GM12891 (cell line): Measurements from ENCODE around the gene IQGAP3.
A peak's percentile ranks its signal among the peaks of the same experiment; 100 is the strongest.

ENCODE experiments used
- POLR2A ChIP-seq: IDR thresholded peaks from 2 replicates; pipeline ENCODE4 v1.6.1; 2011; ENCODE audit warnings: low read depth, low read length, control low read depth
- POLR2AphosphoS5 ChIP-seq: IDR thresholded peaks from 2 replicates; pipeline ENCODE4 v1.6.1; 2011; ENCODE audit warnings: low read depth, low read length, control low read depth
- POU2F2 ChIP-seq: IDR thresholded peaks from 2 replicates; pipeline ENCODE4 v1.6.1; 2011; ENCODE audit warnings: low read depth, mild to moderate bottlenecking, control low read depth, low read length, moderate library complexity
- SPI1 ChIP-seq: IDR thresholded peaks from 2 replicates; pipeline ENCODE4 v1.6.1; 2011; ENCODE audit warnings: low read depth, low read length, control low read depth

DNA sequence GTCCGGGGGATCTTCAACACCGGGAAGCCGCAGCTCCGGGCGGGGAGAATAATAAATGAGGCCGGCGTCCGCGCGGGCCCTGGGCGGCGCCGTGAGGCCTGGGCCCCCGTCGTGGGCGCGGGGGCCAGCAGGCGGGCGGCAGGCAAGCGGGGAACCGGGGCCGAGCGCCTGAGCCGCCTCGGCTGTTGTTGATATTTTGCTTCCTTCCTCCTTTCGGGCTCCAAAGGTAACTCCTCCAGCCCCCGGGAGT, 71.9 kb downstream of the IQGAP3 start, which contains the start of gene MEF2D:
- no peak; the same call in 1 of the 2 replicates for TF ChIP-seq POLR2AphosphoS5
- no peak for TF ChIP-seq POU2F2
- TF ChIP-seq POLR2A: peak; percentile 46
- no peak for TF ChIP-seq SPI1
